Smooth muscle cell (in vitro differentiated cells): ENCODE measurements around the gene WDR59. TPM values are rescaled to one million over a fixed set of nuclear protein-coding genes. Genes with fewer than 3 reads are reported as not detected.
"Not testable (repeated sequence)": the region's sequence is repeated elsewhere in the genome, so short reads cannot be mapped to it uniquely, and the experiment has no call there.

Source experiments
- DNase-seq: peaks from one replicate; lab custom pipeline; 2025; ENCODE audit not compliant: unreplicated experiment; lab: John Stamatoyannopoulos, UW
- H2AFZ ChIP-seq: fragments of 200-600 bp; sonication (generic); 2 replicates; pipeline ENCODE4 v1.6.0; 2016; ENCODE audit warnings: antibody characterized with exemption, low read depth, mild to moderate bottlenecking
- H3F3A ChIP-seq: fragments of 200-600 bp; sonication (generic); 2 replicates; pipeline ENCODE4 v1.6.0; 2017; ENCODE audit warnings: antibody characterized with exemption, low read depth
- H3K27ac ChIP-seq: fragments of 200-600 bp; sonication (generic); 2 replicates; pipeline ENCODE4 v1.5.1; 2016; ENCODE audit warnings: low read depth, mild to moderate bottlenecking
- H3K27me3 ChIP-seq: fragments of 200-600 bp; sonication (generic); 2 replicates; pipeline ENCODE4 v1.6.1; 2016; ENCODE audit warnings: low read depth, mild to moderate bottlenecking
- H3K36me3 ChIP-seq: fragments of 200-600 bp; sonication (generic); 2 replicates; pipeline ENCODE4 v1.5.1; 2016; ENCODE audit warnings: low read depth
- H3K4me1 ChIP-seq: fragments of 200-600 bp; sonication (generic); 2 replicates; pipeline ENCODE4 v1.5.1; 2016; ENCODE audit warnings: low read depth
- H3K4me2 ChIP-seq: fragments of 200-600 bp; sonication (generic); 2 replicates; pipeline ENCODE4 v1.6.0; 2016; ENCODE audit warnings: mild to moderate bottlenecking
- H3K4me3 ChIP-seq: fragments of 200-600 bp; sonication (generic); 2 replicates; pipeline ENCODE4 v1.5.1; 2016; ENCODE audit warnings: mild to moderate bottlenecking
- H3K79me2 ChIP-seq: fragments of 200-600 bp; sonication (generic); 2 replicates; pipeline ENCODE4 v1.6.0; 2016; ENCODE audit warnings: low read depth, mild to moderate bottlenecking
- H3K9ac ChIP-seq: fragments of 200-600 bp; sonication (generic); 2 replicates; pipeline ENCODE4 v1.6.0; 2016; ENCODE audit warnings: low read depth
- H3K9me3 ChIP-seq: fragments of 200-600 bp; sonication (generic); replicated peaks from 2 replicates; pipeline ENCODE4 v1.5.1; 2016; ENCODE audit warnings: low read depth
- H4K20me1 ChIP-seq: fragments of 200-600 bp; sonication (generic); 2 replicates; pipeline ENCODE4 v1.6.0; 2016; ENCODE audit warnings: low read depth
- CTCF ChIP-seq: fragments of 200-600 bp; sonication (generic); IDR thresholded peaks from 2 replicates; pipeline ENCODE4 v1.5.1; 2017; ENCODE audit warnings: borderline replicate concordance, mild to moderate bottlenecking, antibody characterized with exemption; ENCODE audit not compliant: insufficient read depth, poor library complexity, severe bottlenecking
- WGBS: methylation state at CpG from one replicate; pipeline ENCODE4 v1.1.7; 2016; ENCODE audit warnings: low lambda C conversion rate; 5-methylcytosine and 5-hydroxymethylcytosine counted together
- polyA plus RNA-seq: library from polyadenylated mRNA; unstranded; fragments of >200 nt; fragmentation: Nextera tagmentation; extraction: Ambion mirVana; gene quantifications from 2 replicates; pipeline ENCODE4 v1.2.1, GENCODE V29; 2016
- total RNA-seq: library from RNA; depleted of rRNA; stranded (reverse); fragments of >200 nt; gene quantifications from 2 replicates; pipeline ENCODE4 v1.2.3, GENCODE V29; 2014

WDR59 gene
- total and polyA plus RNA-seq, 2 experiments from 2014 or later: 14.3 to 19.2 TPM

GRCh38 chr16:74995986-74996385 lies 11.1 kb upstream of the WDR59 start:
- WGBS: 100% methylated on average over 1 of the region's 1 CpG
- H3K4me1 ChIP-seq: peaks cover 13% of the 10 kb centered on the region
- H3K9ac ChIP-seq: no peak overlapping the region
- TF ChIP-seq CTCF: no peak
- no peaks in the 10 kb centered on the region for H3K9me3 ChIP-seq
- H3K27ac ChIP-seq: no peak overlapping the region
- no peak overlapping the region for H3K4me3 ChIP-seq
- no peak for DNase-seq
- no peaks in the 10 kb centered on the region for H3F3A ChIP-seq
- H3K27me3 ChIP-seq: no peaks in the 10 kb centered on the region
- H3K36me3 ChIP-seq: no peaks in the 10 kb centered on the region
- H4K20me1 ChIP-seq: peaks cover 15% of the 10 kb centered on the region
- peaks cover 6% of the 10 kb centered on the region for H3K79me2 ChIP-seq
- H2AFZ ChIP-seq: no peak overlapping the region
- no peak overlapping the region for H3K4me2 ChIP-seq

GRCh38 chr16:74991593-74992403 lies 6.9 kb upstream of the WDR59 start:
- 64% methylated on average over 13 of the region's 13 CpGs for WGBS
- H2AFZ ChIP-seq: peak overlapping the region; percentile 18
- no peak for TF ChIP-seq CTCF
- no peaks in the 10 kb centered on the region for H3K36me3 ChIP-seq
- no peaks in the 10 kb centered on the region for H4K20me1 ChIP-seq
- no peaks in the 10 kb centered on the region for H3K9me3 ChIP-seq
- H3K9ac ChIP-seq: no peak overlapping the region
- no peak for DNase-seq
- no peak overlapping the region for H3K4me2 ChIP-seq
- H3K4me1 ChIP-seq: no peaks in the 10 kb centered on the region
- no peaks in the 10 kb centered on the region for H3K27me3 ChIP-seq
- H3K27ac ChIP-seq: no peak overlapping the region
- no peaks in the 10 kb centered on the region for H3K79me2 ChIP-seq
- H3K4me3 ChIP-seq: peak overlapping the region; percentile 13
- no peaks in the 10 kb centered on the region for H3F3A ChIP-seq

- Histone ChIP-seq H3K4me1 (no peaks in the 10 kb centered on the region), H3K36me3 (no peaks in the 10 kb centered on the region), H3K27ac (no peak overlapping the region), H2AFZ (no peak overlapping the region), H4K20me1 (no peaks in the 10 kb centered on the region), H3K9ac (no peak overlapping the region), H3K27me3 (no peaks in the 10 kb centered on the region), H3F3A (no peaks in the 10 kb centered on the region), H3K9me3 (no peaks in the 10 kb centered on the region), H3K79me2 (no peaks in the 10 kb centered on the region), H3K4me3 (no peak overlapping the region), H3K4me2 (no peak overlapping the region)
- TF ChIP-seq CTCF: no peak
- 91% methylated on average over 5 of the region's 5 CpGs for WGBS
- no peak for DNase-seq
These were observed 6.3 kb upstream of the WDR59 start for GRCh38 chr16:74991268-74991592.

GRCh38 chr16:74990832-74991231 lies 5.9 kb upstream of the WDR59 start:
- Histone ChIP-seq H3K4me2 (no peak overlapping the region), H3K79me2 (no peaks in the 10 kb centered on the region), H3F3A (no peaks in the 10 kb centered on the region), H3K36me3 (no peaks in the 10 kb centered on the region), H3K9me3 (no peaks in the 10 kb centered on the region), H2AFZ (no peak overlapping the region), H3K9ac (no peak overlapping the region), H3K27me3 (no peaks in the 10 kb centered on the region), H3K4me1 (no peaks in the 10 kb centered on the region), H3K4me3 (no peak overlapping the region), H3K27ac (no peak overlapping the region), H4K20me1 (no peaks in the 10 kb centered on the region)
- no peak for DNase-seq
- 97% methylated on average over 10 of the region's 10 CpGs for WGBS
- no peak for TF ChIP-seq CTCF

GRCh38 chr16:74989864-74990263 lies 4.9 kb upstream of the WDR59 start:
- not testable (repeated sequence) for H3K4me3 ChIP-seq, H3K4me2 ChIP-seq, H3K4me1 ChIP-seq, H3K79me2 ChIP-seq, H3F3A ChIP-seq, H3K9me3 ChIP-seq, H4K20me1 ChIP-seq, H3K9ac ChIP-seq, H3K36me3 ChIP-seq, H2AFZ ChIP-seq, H3K27ac ChIP-seq, H3K27me3 ChIP-seq, DNase-seq
- 96% methylated on average over 3 of the region's 3 CpGs for WGBS
